Testis (tissue), 2 donors: Measurements from ENCODE around the gene BLOC1S4.

Source experiments
- POLR2A ChIP-seq: fragments of 450-650 bp; IDR thresholded peaks from one replicate; pipeline ENCODE4 v1.6.1; 2017; ENCODE audit warnings: antibody characterized with exemption, mild to moderate bottlenecking, moderate library complexity
- TF ChIP-seq, protein P1 (sequence below), 3 experiments: fragments of 450-650 bp in 2 of 3; fragments of 200-600 bp in 1 of 3; sonication (generic) in 1 of 3; IDR thresholded peaks; one replicate each; pipeline ENCODE4 v1.5.1; 2016 to 2019; ENCODE audit warnings: antibody characterized with exemption in 3 of 3, mild to moderate bottlenecking in 2 of 3, moderate library complexity in 1 of 3

- TF ChIP-seq, protein P1, sequence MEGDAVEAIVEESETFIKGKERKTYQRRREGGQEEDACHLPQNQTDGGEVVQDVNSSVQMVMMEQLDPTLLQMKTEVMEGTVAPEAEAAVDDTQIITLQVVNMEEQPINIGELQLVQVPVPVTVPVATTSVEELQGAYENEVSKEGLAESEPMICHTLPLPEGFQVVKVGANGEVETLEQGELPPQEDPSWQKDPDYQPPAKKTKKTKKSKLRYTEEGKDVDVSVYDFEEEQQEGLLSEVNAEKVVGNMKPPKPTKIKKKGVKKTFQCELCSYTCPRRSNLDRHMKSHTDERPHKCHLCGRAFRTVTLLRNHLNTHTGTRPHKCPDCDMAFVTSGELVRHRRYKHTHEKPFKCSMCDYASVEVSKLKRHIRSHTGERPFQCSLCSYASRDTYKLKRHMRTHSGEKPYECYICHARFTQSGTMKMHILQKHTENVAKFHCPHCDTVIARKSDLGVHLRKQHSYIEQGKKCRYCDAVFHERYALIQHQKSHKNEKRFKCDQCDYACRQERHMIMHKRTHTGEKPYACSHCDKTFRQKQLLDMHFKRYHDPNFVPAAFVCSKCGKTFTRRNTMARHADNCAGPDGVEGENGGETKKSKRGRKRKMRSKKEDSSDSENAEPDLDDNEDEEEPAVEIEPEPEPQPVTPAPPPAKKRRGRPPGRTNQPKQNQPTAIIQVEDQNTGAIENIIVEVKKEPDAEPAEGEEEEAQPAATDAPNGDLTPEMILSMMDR (IDR thresholded peaks at IDR 0.05): no peak
- TF ChIP-seq POLR2A: no peak
Measured at GRCh38 chr4:6695660-6696610, 20.0 kb upstream of the BLOC1S4 start.
